ENCODE measurements around the gene DSG1.
"Not testable (repeated sequence)": the region's sequence is repeated elsewhere in the genome, so short reads cannot be mapped to it uniquely, and the experiment has no call there.

- TF ChIP-seq ESRRG (CRISPR knock-in tag; IDR thresholded peaks at IDR 0.05); CREB5 (CRISPR knock-in tag; IDR thresholded peaks at IDR 0.05; ENCODE audit: low read depth); TOX (CRISPR knock-in tag; IDR thresholded peaks at IDR 0.05; ENCODE audit: borderline replicate concordance); SNAI2 (CRISPR knock-in tag; IDR thresholded peaks at IDR 0.05); ZFP30 (CRISPR knock-in tag; IDR thresholded peaks at IDR 0.05); ZNF70 (CRISPR knock-in tag; IDR thresholded peaks at IDR 0.05); OSR1 (CRISPR knock-in tag; IDR thresholded peaks at IDR 0.05); PATZ1 (CRISPR knock-in tag; IDR thresholded peaks at IDR 0.05; ENCODE audit: borderline replicate concordance); ARNTL (CRISPR knock-in tag; IDR thresholded peaks at IDR 0.05; ENCODE audit: borderline replicate concordance, low read depth); TCF4 (CRISPR knock-in tag; IDR thresholded peaks at IDR 0.05; ENCODE audit: borderline replicate concordance); ISL1 (CRISPR knock-in tag; IDR thresholded peaks at IDR 0.05); ZC3H10 (CRISPR knock-in tag; IDR thresholded peaks at IDR 0.05); ZNF565 (CRISPR knock-in tag; conservative IDR thresholded peaks at IDR 0.05; ENCODE audit: low read depth): not testable (repeated sequence)
Observed at GRCh38 chr18:31353336-31353735, 35.4 kb downstream of the DSG1 start.

Measured in SK-N-SH treated with all-trans-retinoic acid at 6 μM for 48 hours (cell line).